GM21576 (cell line): ENCODE measurements around the gene URGCP.
"Not testable (repeated sequence)": the region's sequence is repeated elsewhere in the genome, so short reads cannot be mapped to it uniquely, and the experiment has no call there.

Experiments
- ATAC-seq: cut with Tn5 transposase; IDR thresholded peaks from one replicate; pipeline ENCODE4 v1.9.1; 2021; ENCODE audit warnings: mild to moderate bottlenecking, moderate library complexity; ENCODE audit not compliant: unreplicated experiment

The URGCP gene

DNA sequence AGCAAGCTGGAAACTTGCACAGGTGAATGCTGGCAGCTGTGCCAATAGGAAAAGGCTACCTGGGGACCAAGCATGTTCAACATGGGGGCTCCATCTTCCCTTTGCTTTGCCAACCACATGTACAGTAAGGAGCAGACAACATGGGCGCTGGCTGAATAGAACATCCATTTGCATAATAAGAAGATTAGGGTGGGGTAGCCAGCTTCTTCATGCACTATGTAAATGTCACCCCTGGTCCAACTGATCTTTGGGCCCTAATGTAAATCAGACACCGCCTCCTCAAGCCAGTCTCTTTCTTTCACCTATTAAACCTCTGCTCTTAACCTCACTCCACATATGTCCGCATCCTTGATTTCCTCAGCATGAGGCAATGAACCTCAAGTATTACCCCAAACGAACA lies 63.1 kb downstream of the URGCP start:
- ATAC-seq, result no peak

DNA sequence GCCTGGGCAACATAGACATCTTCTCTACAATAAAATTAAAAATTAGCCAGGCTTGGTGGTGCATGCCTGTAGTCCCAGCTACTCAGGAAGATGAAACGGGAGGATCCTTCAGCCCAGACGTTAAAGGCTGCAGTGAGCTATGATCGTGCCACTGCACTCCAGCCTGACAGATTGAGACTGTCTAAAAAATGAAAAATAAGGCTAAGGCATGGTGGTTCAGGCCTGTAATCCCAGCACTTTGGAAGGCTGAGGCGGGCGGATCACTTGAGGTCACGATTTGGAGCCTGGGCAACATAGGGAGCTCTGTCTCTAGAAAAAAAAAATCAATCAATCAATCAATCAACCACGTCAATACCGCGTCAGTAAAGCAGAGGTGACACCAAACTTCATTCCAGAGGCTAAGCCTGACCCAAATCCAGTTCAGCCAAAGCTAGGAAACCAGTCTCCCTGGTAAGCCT lies 68.2 kb downstream of the URGCP start:
- ATAC-seq, result no peak

DNA sequence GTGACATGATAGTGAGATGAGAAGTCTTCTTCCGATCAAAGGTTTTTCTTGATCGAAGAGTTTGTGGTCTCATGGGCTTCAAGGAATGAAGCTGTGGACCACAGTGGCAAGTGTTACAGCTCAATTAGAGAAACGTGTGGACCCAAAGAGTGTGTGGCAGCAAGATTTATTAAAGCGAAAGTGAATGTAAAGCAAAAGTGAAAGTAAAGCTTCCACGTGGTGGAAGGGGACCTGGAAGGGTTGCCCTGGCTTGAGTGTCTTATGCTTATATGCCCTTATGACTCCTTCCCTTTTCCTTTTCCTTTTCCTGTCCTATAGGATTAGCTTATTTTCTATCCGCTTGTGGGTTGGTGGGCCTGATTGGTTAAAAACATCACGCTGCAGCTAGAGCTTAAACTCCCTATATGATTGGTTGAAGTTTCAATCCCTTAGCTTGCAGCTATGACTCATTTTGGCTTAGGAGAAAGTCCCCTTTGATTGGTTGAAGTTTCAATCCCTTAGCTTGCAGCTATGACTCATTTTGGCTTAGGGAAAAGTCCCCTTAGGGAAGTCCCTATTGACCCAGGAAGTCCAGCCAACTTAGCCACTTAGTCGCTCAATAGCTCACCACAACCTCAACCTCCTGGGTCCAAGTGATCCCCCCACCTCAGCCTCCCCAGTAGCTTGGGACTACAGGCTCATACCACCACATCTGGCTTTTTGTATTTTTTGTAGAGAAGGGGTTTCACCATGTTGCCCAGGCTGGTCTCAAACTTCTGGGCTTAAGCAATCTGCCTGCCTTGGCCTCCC lies 71.7 kb downstream of the URGCP start:
- ATAC-seq, result no peak

DNA sequence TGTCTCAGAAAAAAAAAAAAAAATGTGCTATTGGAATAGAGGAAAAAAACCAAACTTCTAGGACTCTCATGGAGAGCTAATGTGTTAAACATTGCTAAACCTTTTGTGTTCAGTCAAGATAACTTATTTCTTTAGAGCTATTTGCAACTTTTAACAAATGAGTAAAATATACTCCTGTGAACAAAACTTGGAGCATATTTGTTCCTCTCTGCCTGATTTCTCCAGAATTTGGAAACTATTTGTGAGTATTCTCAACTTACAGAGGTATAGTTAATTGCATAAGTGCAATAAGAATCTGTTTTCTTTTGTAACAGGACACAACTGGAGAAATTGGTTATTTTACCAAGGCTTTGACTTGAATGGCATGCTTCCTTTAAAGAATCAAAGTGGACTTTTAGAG lies 75.5 kb downstream of the URGCP start:
- not testable (repeated sequence) for ATAC-seq
